ENCODE data around the gene EFNB2.
A peak's percentile ranks its signal among the peaks of the same experiment; 100 is the strongest.

EFNB2 gene

DNA sequence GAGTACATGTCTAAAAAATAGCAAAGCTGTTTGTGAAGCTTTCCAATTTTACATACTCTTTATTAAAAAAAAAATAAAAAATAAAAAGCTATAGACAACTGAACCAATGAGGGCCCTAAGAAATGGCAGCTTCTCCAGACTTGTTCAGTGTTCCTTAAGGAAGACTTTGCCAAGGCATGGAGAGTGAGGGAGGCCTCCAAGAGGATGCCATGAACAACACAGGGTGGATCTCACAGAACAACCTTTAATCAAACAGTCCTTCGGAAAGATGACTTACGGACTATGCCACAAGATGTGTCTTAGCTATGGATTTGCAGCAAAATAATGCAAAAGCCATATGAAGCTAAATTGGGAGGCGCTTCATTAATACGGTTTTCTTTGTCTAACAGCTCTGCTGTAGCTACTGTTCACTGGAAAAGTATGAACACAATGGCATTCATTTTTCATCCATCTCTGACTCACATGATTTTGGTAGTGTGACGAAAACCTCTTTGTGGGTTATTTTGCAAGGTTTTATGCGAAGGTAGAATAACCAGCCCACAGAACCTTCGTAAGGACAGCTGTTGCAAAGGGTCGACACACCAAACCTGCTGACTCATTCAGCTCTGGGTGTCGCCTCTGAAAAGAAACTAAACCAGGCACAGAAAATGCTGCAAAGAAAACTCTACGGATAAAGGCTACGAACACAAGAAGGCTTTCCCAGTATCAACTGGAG lies 27.7 kb downstream of the EFNB2 start:
- TF ChIP-seq, protein P1, sequence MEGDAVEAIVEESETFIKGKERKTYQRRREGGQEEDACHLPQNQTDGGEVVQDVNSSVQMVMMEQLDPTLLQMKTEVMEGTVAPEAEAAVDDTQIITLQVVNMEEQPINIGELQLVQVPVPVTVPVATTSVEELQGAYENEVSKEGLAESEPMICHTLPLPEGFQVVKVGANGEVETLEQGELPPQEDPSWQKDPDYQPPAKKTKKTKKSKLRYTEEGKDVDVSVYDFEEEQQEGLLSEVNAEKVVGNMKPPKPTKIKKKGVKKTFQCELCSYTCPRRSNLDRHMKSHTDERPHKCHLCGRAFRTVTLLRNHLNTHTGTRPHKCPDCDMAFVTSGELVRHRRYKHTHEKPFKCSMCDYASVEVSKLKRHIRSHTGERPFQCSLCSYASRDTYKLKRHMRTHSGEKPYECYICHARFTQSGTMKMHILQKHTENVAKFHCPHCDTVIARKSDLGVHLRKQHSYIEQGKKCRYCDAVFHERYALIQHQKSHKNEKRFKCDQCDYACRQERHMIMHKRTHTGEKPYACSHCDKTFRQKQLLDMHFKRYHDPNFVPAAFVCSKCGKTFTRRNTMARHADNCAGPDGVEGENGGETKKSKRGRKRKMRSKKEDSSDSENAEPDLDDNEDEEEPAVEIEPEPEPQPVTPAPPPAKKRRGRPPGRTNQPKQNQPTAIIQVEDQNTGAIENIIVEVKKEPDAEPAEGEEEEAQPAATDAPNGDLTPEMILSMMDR (IDR thresholded peaks at IDR 0.05; ENCODE audit: low read length, missing control alignments) = no peak
- peak overlapping the region; percentile 23 for H3K4me3 ChIP-seq (replicated peaks; ENCODE audit: low read depth, low read length)
- DNase-seq (ENCODE audit: low read depth) = peak; percentile 96

GRCh38 chr13:106506286-106506685 lies 29.2 kb downstream of the EFNB2 start:
- TF ChIP-seq, protein P1 (IDR thresholded peaks at IDR 0.05; ENCODE audit: low read length, missing control alignments) = no peak
- no peak for DNase-seq (ENCODE audit: low read depth)
- no peak overlapping the region for H3K4me3 ChIP-seq (replicated peaks; ENCODE audit: low read depth, low read length)

DNA sequence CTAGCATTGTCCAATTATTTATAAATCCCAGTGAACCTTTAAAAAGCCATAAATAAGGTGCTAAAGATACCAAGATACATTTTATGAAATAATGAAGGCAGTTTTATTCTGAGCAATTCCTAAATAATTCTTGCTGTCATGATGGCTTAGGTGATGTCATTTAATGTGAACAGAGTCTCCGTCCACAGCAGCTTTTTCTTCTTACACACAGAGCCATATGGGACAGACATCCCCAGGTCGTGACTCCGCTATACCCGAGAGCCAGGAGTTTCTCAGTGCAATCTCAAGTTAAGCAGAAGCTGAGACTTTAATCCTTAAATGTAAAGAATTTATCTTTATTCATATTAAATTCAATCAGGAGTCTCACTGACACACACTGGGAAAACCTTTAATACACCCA lies 29.7 kb downstream of the EFNB2 start:
- no peak for DNase-seq (ENCODE audit: low read depth)
- no peak overlapping the region for H3K4me3 ChIP-seq (replicated peaks; ENCODE audit: low read depth, low read length)
- TF ChIP-seq, protein P1 (IDR thresholded peaks at IDR 0.05; ENCODE audit: low read length, missing control alignments) = no peak

DNA sequence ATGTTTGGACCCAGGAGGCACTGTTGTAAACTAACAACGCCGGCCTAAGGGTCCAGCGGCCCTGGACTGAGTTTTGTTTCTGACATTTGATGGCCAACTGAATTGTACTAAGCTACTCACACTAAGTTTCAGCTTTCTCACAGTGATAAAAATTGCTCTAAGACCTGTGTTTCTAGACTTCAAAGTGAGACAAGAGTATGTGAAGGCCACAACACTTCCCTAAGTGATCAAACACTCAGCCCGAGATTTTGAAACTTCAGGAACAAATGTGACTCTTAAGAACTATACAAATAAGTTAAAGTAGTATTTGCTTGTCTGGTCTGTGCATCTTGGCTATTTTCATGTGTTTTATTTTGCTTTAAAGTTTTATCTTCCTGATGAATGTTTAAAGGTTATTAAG lies 30.2 kb downstream of the EFNB2 start:
- H3K4me3 ChIP-seq (replicated peaks; ENCODE audit: low read depth, low read length) = no peak overlapping the region
- DNase-seq (ENCODE audit: low read depth) = no peak
- TF ChIP-seq, protein P1 (IDR thresholded peaks at IDR 0.05; ENCODE audit: low read length, missing control alignments) = no peak

- TF ChIP-seq, protein P1 (IDR thresholded peaks at IDR 0.05; ENCODE audit: low read length, missing control alignments) = no peak
- H3K4me3 ChIP-seq (replicated peaks; ENCODE audit: low read depth, low read length) = no peak overlapping the region
- peak; percentile 43 for DNase-seq (ENCODE audit: low read depth)
Measured at GRCh38 chr13:106503730-106504453, 31.6 kb downstream of the EFNB2 start.

GRCh38 chr13:106503272-106503671 lies 32.2 kb downstream of the EFNB2 start:
- DNase-seq (ENCODE audit: low read depth) = no peak
- H3K4me3 ChIP-seq (replicated peaks; ENCODE audit: low read depth, low read length) = no peak overlapping the region
- TF ChIP-seq, protein P1 (IDR thresholded peaks at IDR 0.05; ENCODE audit: low read length, missing control alignments) = no peak

Measured in fibroblast of pulmonary artery (primary cell).